ENCODE data around the gene UNC50. TPM values are rescaled to one million over a fixed set of nuclear protein-coding genes. Genes with fewer than 3 reads are reported as not detected.

UNC50 gene
- total and polyA plus RNA-seq, 12 donors = 21.3 to 58.4 (median 25.6) TPM

- no peak for ATAC-seq
Observed at GRCh38 chr2:98664323-98664722, 55.9 kb downstream of the UNC50 start.

GRCh38 chr2:98665677-98666076 is 57.3 kb downstream of the UNC50 start:
- ATAC-seq = no peak
- Histone ChIP-seq H3K36me3 (peaks cover 0 to 65% (median 0%) of the 10 kb centered on the region in 9 donors), H3K9me3 (peaks cover 0 to 2% (median 0%) of the 10 kb centered on the region in 11 donors), H3K4me1 (peaks cover 0 to 11% (median 0%) of the 10 kb centered on the region in 9 donors), H3K4me3 (no peak overlapping the region), H3K27me3 (no peaks in the 10 kb centered on the region), H3K27ac (no peak overlapping the region)
- intact Hi-C loops (cut with DNase I) = no loop called here
- 93 to 95% methylated on average over 3 of the region's 3 CpGs for WGBS, 2 donors
- no peak for TF ChIP-seq CTCF (IDR thresholded peaks at IDR 0.05)
- no peak for DNase-seq

More at GRCh38 chr2:98664323-98664722, 55.9 kb downstream of the UNC50 start:
- peak overlapping the region in 1 of 10 donors; percentile 66 for H3K27ac ChIP-seq
- intact Hi-C loops (cut with DNase I) = no loop called here
- peaks cover 0 to 58% (median 0%) of the 10 kb centered on the region in 9 donors for H3K36me3 ChIP-seq
- peaks cover 0 to 6% (median 0%) of the 10 kb centered on the region in 11 donors for H3K9me3 ChIP-seq
- H3K27me3 ChIP-seq = no peaks in the 10 kb centered on the region
- TF ChIP-seq CTCF (IDR thresholded peaks at IDR 0.05) = no peak
- no peak overlapping the region for H3K4me3 ChIP-seq
- peaks cover 0 to 10% (median 0%) of the 10 kb centered on the region in 9 donors for H3K4me1 ChIP-seq
- WGBS, 2 donors = 95 to 97% methylated on average over 3 of the region's 3 CpGs
- DNase-seq = no peak

Other genes with a start within 250 kb of the UNC50 start
- 10 to 100 TPM; 15.8 to 31.2 (median 22.0) TPM for gene INPP4A, start 163.7 kb upstream of the UNC50 start, total RNA-seq
- gene INPP4A, start 163.7 kb upstream of the UNC50 start, polyA plus RNA-seq = 1 to 10 TPM; 3.8 to 7.5 TPM
- 10 to 100 TPM; 20.2 to 33.8 (median 26.0) TPM for gene COA5, start 77 bp upstream of the UNC50 start, total RNA-seq
- 10 to 100 TPM; 22.6 to 61.2 TPM for gene COA5, start 77 bp upstream of the UNC50 start, polyA plus RNA-seq
- gene MGAT4A, start 122.5 kb downstream of the UNC50 start, total RNA-seq = 10 to 100 TPM; 17.7 to 33.0 (median 18.7) TPM
- 1 to 10 TPM; 4.6 to 7.2 TPM for gene MGAT4A, start 122.5 kb downstream of the UNC50 start, polyA plus RNA-seq